SK-N-SH treated with all-trans-retinoic acid at 6 μM for 48 hours (cell line): ENCODE data around the gene HSPA13.

Experiments used
- ATAC-seq: fragments of 200-7000 bp; cut with Tn5 transposase; 3 replicates; pipeline ENCODE4 v1.9.1; 2020; ENCODE audit warnings: mild to moderate bottlenecking, moderate library complexity
- ARNTL ChIP-seq: fragments of 450-650 bp; formaldehyde crosslinking; IDR thresholded peaks from 2 replicates; pipeline ENCODE4 v1.5.0; 2020; ENCODE audit warnings: low read depth, mild to moderate bottlenecking, moderate library complexity, borderline replicate concordance
- CSDC2 ChIP-seq: fragments of 250-450 bp; sonication (Bioruptor Pico); IDR thresholded peaks from 2 replicates; pipeline ENCODE4 v1.5.0; 2020; ENCODE audit warnings: mild to moderate bottlenecking, moderate library complexity
- ESRRG ChIP-seq: fragments of 250-450 bp; sonication (Bioruptor Pico); IDR thresholded peaks from 2 replicates; pipeline ENCODE4 v1.6.1; 2021; ENCODE audit warnings: mild to moderate bottlenecking
- ISL1 ChIP-seq: fragments of 250-450 bp; sonication (Bioruptor Pico); IDR thresholded peaks from 2 replicates; pipeline ENCODE4 v2.1.2; 2022; ENCODE audit warnings: mild to moderate bottlenecking, moderate library complexity
- PPARA ChIP-seq: fragments of 250-450 bp; sonication (Bioruptor Pico); IDR thresholded peaks from 2 replicates; pipeline ENCODE4 v1.5.0; 2020; ENCODE audit warnings: mild to moderate bottlenecking, borderline replicate concordance
- RARB ChIP-seq: fragments of 250-450 bp; sonication (Bioruptor Pico); IDR thresholded peaks from 2 replicates; pipeline ENCODE4 v1.8.0; 2021; ENCODE audit warnings: mild to moderate bottlenecking, moderate library complexity
- SNAI2 ChIP-seq: fragments of 250-450 bp; sonication (Bioruptor Pico); IDR thresholded peaks from 2 replicates; pipeline ENCODE4 v1.5.0; 2020; ENCODE audit warnings: mild to moderate bottlenecking, moderate library complexity
- TCF4 ChIP-seq: fragments of 250-450 bp; sonication (Bioruptor Pico); IDR thresholded peaks from 2 replicates; pipeline ENCODE4 v1.8.0; 2021; ENCODE audit warnings: mild to moderate bottlenecking, moderate library complexity, borderline replicate concordance
- TOX ChIP-seq: fragments of 250-450 bp; sonication (Bioruptor Pico); IDR thresholded peaks from 2 replicates; pipeline ENCODE4 v1.8.0; 2021; ENCODE audit warnings: mild to moderate bottlenecking, moderate library complexity, borderline replicate concordance
- TSHZ2 ChIP-seq: fragments of 250-450 bp; sonication (Bioruptor Pico); IDR thresholded peaks from 2 replicates; pipeline ENCODE4 v1.5.0; 2020; ENCODE audit warnings: mild to moderate bottlenecking, moderate library complexity
- ZNF8 ChIP-seq: fragments of 450-650 bp; formaldehyde crosslinking; IDR thresholded peaks from 2 replicates; pipeline ENCODE4 v1.5.0; 2020; ENCODE audit warnings: mild to moderate bottlenecking, moderate library complexity
- TF ChIP-seq, protein P1 (sequence below): fragments of 250-450 bp; sonication (Bioruptor Pico); IDR thresholded peaks from 2 replicates; pipeline ENCODE4 v1.8.0; 2021; ENCODE audit warnings: low read depth, mild to moderate bottlenecking, moderate library complexity, borderline replicate concordance
- TF ChIP-seq, protein P2 (sequence below): fragments of 250-450 bp; sonication (Bioruptor Pico); IDR thresholded peaks from 2 replicates; pipeline ENCODE4 v1.5.1; 2021; ENCODE audit warnings: mild to moderate bottlenecking, moderate library complexity

Gene HSPA13, protein sequence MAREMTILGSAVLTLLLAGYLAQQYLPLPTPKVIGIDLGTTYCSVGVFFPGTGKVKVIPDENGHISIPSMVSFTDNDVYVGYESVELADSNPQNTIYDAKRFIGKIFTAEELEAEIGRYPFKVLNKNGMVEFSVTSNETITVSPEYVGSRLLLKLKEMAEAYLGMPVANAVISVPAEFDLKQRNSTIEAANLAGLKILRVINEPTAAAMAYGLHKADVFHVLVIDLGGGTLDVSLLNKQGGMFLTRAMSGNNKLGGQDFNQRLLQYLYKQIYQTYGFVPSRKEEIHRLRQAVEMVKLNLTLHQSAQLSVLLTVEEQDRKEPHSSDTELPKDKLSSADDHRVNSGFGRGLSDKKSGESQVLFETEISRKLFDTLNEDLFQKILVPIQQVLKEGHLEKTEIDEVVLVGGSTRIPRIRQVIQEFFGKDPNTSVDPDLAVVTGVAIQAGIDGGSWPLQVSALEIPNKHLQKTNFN

DNA sequence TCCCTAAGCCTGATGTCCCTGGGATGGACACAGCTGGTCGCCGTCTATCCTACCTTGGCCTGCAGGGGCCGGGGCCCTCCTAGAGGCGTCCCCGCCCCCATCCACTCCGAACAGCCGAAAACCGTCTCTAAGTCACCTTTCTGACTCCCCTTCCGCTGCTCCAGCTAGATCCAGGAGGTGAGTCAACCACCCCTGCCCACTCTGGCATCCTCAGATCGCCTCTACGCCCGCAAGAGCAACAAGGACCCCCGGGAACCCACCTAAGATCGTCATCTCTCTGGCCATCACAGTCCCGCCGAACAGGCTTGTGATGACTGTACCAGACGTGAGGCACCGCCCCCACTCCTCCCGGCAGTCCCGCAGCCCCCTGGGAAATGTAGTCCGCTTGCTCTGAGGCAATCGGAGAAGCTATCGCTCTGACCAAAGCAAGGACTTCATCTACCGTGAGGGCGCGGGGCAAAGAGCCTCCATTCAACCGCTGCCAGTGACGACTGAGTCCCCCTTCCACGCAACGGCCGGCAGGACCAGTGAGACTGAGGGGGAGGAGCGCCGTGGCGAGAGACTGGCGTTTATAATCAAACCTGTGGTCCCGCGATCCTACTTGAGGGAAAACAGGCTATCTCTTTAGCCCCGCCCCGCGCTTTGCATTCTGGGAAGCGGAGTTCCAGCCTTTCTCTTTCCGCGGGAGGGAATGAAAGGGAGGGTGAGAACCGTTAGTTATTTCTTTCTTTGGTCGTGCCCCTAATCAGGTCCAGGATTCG is at the start of gene HSPA13:
TSS of gene HSPA13 (minus strand) at position 312 of the 761 bp plus-strand sequence. CDS start at position 285, 27 bp downstream.
- TF ChIP-seq, protein P1, sequence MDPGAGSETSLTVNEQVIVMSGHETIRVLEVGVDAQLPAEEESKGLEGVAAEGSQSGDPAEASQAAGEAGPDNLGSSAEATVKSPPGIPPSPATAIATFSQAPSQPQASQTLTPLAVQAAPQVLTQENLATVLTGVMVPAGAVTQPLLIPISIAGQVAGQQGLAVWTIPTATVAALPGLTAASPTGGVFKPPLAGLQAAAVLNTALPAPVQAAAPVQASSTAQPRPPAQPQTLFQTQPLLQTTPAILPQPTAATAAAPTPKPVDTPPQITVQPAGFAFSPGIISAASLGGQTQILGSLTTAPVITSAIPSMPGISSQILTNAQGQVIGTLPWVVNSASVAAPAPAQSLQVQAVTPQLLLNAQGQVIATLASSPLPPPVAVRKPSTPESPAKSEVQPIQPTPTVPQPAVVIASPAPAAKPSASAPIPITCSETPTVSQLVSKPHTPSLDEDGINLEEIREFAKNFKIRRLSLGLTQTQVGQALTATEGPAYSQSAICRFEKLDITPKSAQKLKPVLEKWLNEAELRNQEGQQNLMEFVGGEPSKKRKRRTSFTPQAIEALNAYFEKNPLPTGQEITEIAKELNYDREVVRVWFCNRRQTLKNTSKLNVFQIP (CRISPR knock-in tag) = no peak
- no peak for TF ChIP-seq PPARA
- TF ChIP-seq RARB (CRISPR knock-in tag) = no peak
- no peak for TF ChIP-seq SNAI2 (CRISPR knock-in tag)
- TF ChIP-seq ARNTL = no peak
- TF ChIP-seq, all 23 proteins: peak for 0
- ATAC-seq = peak; percentile 97

DNA sequence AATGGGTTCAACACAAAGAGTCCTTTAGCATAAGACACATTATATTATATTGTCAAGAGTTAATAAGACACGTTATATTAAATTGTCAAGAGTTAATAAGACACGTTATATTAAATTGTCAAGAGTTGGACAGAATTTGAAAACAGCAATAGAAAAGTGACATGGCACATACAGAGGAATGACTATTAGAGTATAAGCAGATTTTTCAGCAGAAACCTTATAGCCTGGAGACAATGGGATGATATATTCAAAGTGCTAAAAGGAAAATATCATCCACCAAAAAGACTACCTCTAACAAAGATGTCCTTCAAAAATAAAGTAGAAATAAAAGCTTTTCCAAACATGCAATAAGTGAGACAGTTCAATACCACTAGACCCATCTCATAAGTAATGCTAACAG is 36.0 kb upstream of the HSPA13 start:
- ATAC-seq = no peak
- no peak for TF ChIP-seq ZNF8
- no peak for TF ChIP-seq PPARA
- TF ChIP-seq ESRRG (CRISPR knock-in tag) = no peak
- TF ChIP-seq TSHZ2 (CRISPR knock-in tag) = no peak
- no peak for TF ChIP-seq ISL1 (CRISPR knock-in tag)
- TF ChIP-seq, protein P2, sequence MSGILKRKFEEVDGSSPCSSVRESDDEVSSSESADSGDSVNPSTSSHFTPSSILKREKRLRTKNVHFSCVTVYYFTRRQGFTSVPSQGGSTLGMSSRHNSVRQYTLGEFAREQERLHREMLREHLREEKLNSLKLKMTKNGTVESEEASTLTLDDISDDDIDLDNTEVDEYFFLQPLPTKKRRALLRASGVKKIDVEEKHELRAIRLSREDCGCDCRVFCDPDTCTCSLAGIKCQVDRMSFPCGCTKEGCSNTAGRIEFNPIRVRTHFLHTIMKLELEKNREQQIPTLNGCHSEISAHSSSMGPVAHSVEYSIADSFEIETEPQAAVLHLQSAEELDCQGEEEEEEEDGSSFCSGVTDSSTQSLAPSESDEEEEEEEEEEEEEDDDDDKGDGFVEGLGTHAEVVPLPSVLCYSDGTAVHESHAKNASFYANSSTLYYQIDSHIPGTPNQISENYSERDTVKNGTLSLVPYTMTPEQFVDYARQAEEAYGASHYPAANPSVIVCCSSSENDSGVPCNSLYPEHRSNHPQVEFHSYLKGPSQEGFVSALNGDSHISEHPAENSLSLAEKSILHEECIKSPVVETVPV (CRISPR knock-in tag) = no peak
- no peak for TF ChIP-seq CSDC2 (CRISPR knock-in tag)
- TF ChIP-seq ARNTL = no peak
- TF ChIP-seq, protein P1 (CRISPR knock-in tag) = no peak
- no peak for TF ChIP-seq SNAI2 (CRISPR knock-in tag)

DNA sequence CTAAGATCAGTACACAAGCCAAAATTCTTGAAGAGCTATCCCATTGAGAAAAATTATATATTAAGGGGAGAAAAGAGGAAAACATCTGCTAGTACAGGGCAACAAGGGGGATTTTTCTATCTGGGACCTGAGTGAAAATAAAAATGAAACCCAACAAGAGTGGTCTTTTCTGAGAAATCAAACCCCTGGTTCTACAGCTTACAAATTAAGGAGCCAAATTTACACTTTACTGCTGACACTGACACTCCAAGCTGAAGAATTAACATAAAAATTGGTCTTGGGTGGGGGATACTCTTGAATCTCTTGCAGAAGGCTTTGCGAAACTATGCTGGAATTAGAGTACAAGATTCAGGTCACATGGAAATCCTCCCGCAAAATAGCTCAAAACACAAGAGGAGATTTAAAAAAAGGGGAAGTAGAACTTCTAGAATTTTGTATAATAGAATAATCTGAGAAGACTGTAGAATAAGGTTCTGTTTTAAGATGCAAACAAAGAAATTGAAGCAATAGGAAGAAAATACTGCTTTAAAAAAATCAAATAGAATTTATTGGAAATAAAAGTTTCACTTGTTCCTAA is 32.1 kb upstream of the HSPA13 start:
- no peak for TF ChIP-seq ARNTL
- TF ChIP-seq RARB (CRISPR knock-in tag) = no peak
- no peak for TF ChIP-seq TCF4 (CRISPR knock-in tag)
- TF ChIP-seq, protein P1 (CRISPR knock-in tag) = no peak
- no peak for TF ChIP-seq PPARA
- no peak for ATAC-seq

DNA sequence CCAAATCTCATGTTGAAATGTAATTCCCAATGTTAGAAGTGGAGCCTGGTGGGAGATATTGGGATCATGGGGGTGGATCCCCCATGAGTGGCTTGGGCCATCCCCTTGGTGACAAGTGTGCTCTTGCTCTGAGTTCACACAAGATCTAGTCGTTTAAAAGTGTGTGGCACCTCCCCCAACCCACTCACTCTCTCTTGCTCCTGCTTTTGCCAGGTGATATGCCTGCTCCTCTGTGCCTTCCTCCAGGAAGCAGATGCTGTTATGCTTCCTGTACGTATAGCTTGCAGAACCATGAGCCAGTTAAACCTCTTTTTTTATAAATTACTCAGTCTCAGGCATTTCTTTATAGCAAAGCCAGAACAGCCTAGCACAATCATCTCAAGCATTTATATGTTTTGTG is 23.0 kb upstream of the HSPA13 start:
- no peak for ATAC-seq

More for the DNA sequence above, 23.0 kb upstream of the HSPA13 start:
- no peak for TF ChIP-seq TOX
- TF ChIP-seq, protein P2 (CRISPR knock-in tag) = no peak
